Glomerular visceral epithelial cell (primary cell): Measurements from ENCODE around the gene ITGAL.
"Not testable (repeated sequence)": the region's sequence is repeated elsewhere in the genome, so short reads cannot be mapped to it uniquely, and the experiment has no call there.

Experiments
- DNase-seq: peaks from one replicate; pipeline ENCODE4 v3.0.0-alpha.2; 2016; ENCODE audit errors: extremely low spot score

ITGAL gene

GRCh38 chr16:30457743-30458560, 14.6 kb upstream of the ITGAL start:
- no peak for DNase-seq

DNA sequence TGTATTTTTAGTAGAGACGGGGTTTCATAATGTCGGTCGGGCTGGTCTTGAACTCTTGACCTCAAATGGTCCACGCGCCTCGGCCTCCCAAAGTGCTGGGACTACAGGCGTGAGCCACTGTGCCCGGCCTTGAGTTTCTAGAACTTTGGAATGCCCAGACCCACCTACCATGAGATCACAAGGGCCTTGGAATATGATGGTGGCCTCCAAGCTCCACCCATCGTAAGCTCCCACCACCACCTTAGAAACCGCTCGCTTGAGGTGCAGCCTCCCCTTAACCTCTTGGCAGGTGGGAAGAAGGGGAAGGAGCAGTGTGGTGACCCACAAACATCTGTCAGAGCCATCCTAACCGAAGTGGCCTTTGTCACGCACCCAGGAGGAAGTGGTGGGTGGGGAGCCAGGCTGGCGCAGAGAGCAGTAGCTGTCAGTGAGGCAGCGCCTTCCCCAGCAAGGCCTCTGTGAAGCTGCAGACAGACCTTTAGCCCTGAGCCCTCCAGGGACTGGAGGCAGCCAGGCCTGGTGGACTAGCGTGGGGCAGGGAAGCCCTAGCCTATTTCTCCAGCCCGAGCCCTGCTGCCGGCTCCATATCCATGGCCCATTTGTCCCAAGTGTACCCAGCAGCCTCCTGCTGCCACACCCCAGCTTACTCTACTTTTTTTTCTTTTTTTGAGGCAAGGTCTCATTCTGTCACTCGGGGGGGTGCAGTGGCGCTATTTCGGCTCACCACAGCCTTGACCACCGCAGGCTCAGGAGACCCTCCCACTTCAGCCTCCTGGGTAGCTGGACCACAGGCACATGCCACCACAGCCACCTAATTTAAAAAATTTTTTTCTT, 13.8 kb upstream of the ITGAL start:
- DNase-seq: no peak

DNA sequence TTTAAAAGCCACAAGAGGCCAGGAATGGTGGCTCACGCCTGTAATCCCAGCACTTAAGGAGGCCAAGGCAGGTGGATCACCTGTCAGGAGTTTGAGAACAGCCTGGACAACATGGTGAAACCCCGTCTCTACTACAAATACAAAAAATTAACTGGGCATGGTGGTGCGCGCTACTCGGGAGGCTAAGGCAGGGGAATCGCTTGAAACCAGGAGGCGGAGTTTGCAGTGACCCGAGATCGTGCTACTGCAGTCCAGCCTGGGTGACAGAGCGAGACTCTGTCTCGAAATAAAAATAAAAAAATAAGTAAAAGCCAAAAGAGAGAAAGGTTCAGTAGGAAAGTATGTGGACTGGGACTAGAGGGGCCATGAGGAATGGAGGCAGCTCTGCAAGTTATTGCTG, 13.1 kb upstream of the ITGAL start:
- DNase-seq: no peak

GRCh38 chr16:30461426-30461825, 11.1 kb upstream of the ITGAL start:
- DNase-seq: not testable (repeated sequence)

DNA sequence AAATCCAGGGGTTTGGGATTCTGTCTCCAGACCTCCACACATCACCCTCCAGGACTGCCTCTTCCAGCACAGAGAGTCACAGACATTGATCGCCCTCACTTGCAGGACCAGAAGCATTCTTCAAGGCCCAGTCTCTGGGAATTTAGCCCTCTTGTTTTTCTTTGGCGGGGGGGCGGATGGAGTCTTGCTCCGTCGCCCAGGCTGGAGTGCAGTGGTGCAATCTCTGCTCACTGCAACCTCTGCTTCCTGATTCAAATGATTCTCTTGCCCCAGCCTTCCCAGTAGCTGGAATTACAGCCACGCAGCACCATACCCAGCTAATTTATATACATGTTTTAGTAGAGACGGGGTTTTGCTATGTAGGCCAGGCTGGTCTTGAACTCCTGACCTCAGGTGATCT, 8.5 kb upstream of the ITGAL start:
- DNase-seq: no peak

- DNase-seq: no peak
Observed at GRCh38 chr16:30470170-30470512, 2.4 kb upstream of the ITGAL start.

GRCh38 chr16:30470632-30470995, 1.9 kb upstream of the ITGAL start:
- DNase-seq: no peak

- DNase-seq: no peak
Observed at GRCh38 chr16:30473231-30474073, 910 bp downstream of the ITGAL start.

DNA sequence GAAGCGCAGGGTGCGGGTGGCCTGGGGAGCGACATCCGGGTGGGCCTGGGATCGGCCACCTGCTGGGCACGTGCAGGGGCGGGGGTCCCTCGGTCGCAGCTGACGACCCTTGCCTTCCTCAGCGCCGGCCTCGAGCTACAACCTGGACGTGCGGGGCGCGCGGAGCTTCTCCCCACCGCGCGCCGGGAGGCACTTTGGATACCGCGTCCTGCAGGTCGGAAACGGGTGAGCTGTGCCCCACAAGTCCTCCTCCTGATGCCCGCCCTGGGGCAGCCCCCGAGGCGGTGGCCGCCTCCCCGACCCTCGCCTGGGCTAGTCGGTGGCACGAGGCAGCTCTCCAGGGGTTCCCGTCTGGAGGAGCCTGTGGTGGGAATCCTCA, 1.5 kb downstream of the ITGAL start:
- DNase-seq: no peak

DNA sequence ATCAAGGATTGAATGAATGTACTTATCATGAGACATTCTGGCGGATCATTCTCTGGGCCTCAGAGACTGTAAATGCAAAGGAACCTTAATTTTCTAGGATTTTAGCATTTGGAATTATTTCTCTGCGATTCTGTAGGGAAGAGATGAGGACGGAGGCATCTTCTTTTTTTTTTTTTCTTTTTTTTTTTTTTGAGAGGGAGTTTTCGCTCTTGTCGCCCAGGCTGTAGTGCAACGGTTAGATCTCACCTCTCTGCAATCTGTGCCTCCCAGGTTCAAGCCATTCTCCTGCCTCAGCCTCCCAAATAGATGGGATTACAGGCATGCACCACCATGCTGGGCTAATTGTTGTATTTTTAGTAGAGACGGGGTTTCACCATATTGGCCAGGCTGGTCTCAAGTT, 2.1 kb downstream of the ITGAL start:
- no peak for DNase-seq

DNA sequence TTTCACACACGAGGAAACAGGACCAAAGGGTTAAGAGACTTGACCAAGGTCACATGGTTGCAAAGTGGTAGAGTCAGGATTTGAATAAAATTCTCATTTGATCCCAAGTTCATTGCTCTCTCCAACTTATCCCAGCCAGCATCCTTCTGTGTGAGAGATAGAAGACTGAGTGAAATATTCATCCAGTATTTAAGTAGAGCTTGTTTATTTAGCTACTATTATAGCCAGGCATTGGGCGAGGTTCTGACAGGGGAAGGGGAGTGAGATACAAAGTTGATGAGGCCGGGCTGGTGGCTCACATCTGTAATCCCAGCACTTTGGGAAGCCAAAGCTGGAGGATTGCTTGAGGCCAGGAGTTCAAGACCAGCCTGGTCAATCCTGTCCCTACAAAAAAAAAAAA, 4.4 kb downstream of the ITGAL start:
- DNase-seq: no peak

DNA sequence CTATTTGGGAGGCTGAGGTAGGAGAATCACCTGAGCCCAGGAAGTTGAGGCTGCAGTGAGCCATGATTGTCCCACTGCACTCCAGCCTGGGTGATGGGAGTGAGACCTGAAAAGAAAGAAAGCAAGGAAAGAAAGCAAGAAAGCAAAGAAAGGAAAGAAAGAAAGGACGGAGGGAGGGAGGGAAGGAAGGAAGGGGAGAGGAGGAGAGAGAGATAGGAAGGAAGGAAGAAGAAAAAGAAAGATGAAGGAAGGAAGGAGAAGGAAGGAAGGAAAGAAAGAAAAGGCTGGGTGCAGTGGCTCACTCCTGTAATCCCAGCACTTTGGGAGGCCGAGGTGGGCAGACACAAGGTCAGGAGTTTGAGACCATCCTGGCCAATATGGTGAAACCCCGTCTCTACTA, 5.2 kb downstream of the ITGAL start:
- not testable (repeated sequence) for DNase-seq

DNA sequence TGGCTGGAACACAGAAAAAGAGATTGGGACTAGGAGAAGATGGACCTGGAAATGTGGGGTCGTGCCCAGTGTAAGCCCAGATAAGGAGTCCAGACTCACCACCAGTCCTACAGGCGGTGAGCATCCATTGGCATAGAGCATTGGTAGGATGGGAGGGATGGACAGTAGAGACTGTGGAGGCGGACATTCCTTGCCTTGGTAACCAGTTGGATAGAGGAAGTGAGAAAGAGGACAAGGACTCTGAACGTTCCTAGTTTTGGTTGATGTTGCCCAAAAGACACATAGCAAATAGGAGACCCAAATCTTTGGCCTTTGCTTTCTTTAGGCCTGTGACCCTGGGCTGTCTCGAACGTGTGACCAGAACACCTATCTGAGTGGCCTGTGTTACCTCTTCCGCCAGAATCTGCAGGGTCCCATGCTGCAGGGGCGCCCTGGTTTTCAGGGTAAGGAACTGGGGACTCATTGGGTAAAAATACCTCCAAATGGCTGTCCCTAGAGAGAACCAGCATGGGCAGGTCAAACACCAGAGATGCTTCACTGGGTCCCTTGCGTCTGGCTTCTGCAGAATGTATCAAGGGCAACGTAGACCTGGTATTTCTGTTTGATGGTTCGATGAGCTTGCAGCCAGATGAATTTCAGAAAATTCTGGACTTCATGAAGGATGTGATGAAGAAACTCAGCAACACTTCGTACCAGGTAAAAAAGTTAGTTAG, 6.4 kb downstream of the ITGAL start:
- DNase-seq: no peak

GRCh38 chr16:30481381-30481780, 8.8 kb downstream of the ITGAL start:
- DNase-seq: no peak

- no peak for DNase-seq
Observed at GRCh38 chr16:30482366-30482765, 9.8 kb downstream of the ITGAL start.

GRCh38 chr16:30484887-30485286, 12.3 kb downstream of the ITGAL start:
- no peak for DNase-seq

GRCh38 chr16:30485818-30486436, 13.4 kb downstream of the ITGAL start:
- peak; percentile 10 for DNase-seq

DNA sequence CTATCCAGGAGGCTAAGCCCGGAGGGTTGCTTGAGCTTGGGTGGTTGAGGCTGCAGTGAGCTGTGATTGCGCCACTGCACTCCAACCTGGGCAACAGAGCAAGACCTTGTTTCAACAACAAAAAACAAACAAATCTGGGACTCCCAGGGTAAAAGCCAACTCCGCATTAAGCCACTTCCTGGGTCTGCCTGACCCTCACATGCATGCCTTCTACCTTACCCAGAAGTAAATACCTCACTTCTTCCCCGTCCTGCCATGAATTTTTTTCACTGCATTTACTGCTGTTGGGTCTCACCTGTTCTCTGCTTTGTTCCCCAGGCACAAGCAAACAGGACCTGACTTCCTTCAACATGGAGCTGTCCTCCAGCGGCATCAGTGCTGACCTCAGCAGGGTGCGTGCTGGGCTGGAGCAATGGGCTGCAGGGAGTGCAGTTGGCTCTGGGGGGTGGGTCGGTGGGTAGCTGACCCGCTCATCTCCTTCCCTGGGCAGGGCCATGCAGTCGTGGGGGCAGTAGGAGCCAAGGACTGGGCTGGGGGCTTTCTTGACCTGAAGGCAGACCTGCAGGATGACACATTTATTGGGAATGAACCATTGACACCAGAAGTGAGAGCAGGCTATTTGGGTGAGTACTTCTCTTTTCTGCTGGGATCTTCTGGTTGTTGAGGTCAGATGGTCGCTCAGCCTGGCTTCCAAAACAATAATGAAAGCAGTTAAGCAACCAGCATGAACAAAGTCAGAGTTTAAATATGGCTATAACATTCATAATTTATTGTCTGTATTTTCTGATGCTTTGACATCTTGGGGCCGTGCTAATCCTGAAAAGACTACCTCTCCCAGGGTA, 16.4 kb downstream of the ITGAL start:
- no peak for DNase-seq

DNA sequence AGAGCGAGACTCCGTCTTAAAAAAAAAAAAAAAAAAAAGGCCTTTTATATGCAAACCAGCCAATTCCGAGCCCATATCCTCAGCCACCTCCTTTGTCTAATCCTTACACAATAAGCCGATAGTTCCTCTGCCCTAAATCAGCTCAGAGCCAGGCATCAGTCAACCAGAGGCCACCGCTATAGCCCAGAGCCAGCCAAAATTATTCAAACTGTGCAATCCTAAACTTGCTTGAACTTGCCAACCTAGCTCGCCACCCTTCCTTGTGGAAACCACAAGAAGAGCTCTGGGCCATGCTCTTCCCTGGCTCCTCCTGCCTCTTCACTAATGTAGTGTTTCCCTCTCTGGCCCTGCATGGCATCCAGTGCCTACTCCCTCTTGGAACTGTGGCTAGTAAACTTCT, 17.7 kb downstream of the ITGAL start:
- DNase-seq: no peak

- no peak for DNase-seq
Observed at GRCh38 chr16:30491229-30491628, 18.7 kb downstream of the ITGAL start.
